Endothelial cell of umbilical vein (primary cell): ENCODE results near the gene PEMT. TPM values are rescaled to one million over a fixed set of nuclear protein-coding genes. Genes with fewer than 3 reads are reported as not detected.

Experiments used
- BruUV-seq: library from RNA; stranded (reverse); fragments of 400-500 nt; replicated peaks from 2 replicates; lab custom pipeline; 2021; lab: Mats Ljungman, UMichigan
- CTCF ChIA-PET: fragments of 300-600, 350-600 bp; sonication (Branson Sonifier 250); formaldehyde crosslinking; loops from one replicate; lab custom pipeline; 2021; ENCODE audit warnings: antibody characterized with exemption, inconsistent platforms; lab: Charles Lee
- POLR2A ChIA-PET: fragments of 300-600, 350-600 bp; sonication (Branson Sonifier 250); formaldehyde crosslinking; loops from one replicate; lab custom pipeline; 2021; ENCODE audit warnings: antibody characterized with exemption, inconsistent platforms; lab: Charles Lee
- DNase-seq: peaks from one replicate; pipeline ENCODE4 v3.0.0-alpha.2; 2011; ENCODE audit warnings: low read depth, low spot score
- FAIRE-seq: peaks from 2 replicates; lab custom pipeline; 2011; peaks lifted over from hg19 to GRCh38; lab: Jason Lieb, UNC
- H2AFZ ChIP-seq: 2 replicates; pipeline ENCODE4 v1.6.0; 2012; ENCODE audit warnings: low read depth, low read length, control low read depth, inconsistent platforms
- H3K27ac ChIP-seq: 2 replicates; pipeline ENCODE4 v1.5.1; 2011; ENCODE audit warnings: low read depth, mild to moderate bottlenecking, control low read depth, low read length, moderate library complexity; ENCODE audit not compliant: insufficient read depth
- H3K27me3 ChIP-seq, 2 experiments: 2 replicates each; pipeline versions ENCODE4 v1.6.0 to v1.6.1; 2011; ENCODE audit warnings: low read length in 2 of 2, mixed read lengths in 1 of 2; ENCODE audit not compliant: control insufficient read depth in 2 of 2, insufficient read depth in 2 of 2
- H3K36me3 ChIP-seq, 2 experiments: 2 replicates in 1 of 2; 3 replicates in 1 of 2; pipeline ENCODE4 v1.5.1; 2011; ENCODE audit warnings: low read length in 2 of 2, mild to moderate bottlenecking in 1 of 2, moderate library complexity in 1 of 2; ENCODE audit not compliant: control insufficient read depth in 2 of 2, insufficient read depth in 2 of 2; ENCODE audit errors: extremely low read depth in 1 of 2
- H3K4me1 ChIP-seq: 3 replicates; pipeline ENCODE4 v1.5.1; 2011; ENCODE audit warnings: mild to moderate bottlenecking, low read length; ENCODE audit not compliant: control insufficient read depth, insufficient read depth; ENCODE audit errors: extremely low read depth
- H3K4me2 ChIP-seq: 2 replicates; pipeline ENCODE4 v1.6.1; 2011; ENCODE audit warnings: low read length, control low read depth, mixed read lengths; ENCODE audit not compliant: insufficient read depth
- H3K4me3 ChIP-seq, 3 experiments: fragments of 200-600 bp in 1 of 3; sonication (generic), shearing (Covaris generic) in 1 of 3; replicated peaks in 1 of 3; 2 replicates each; pipeline ENCODE4 v1.5.1; 2011 to 2016; ENCODE audit warnings: control low read depth in 3 of 3, low read length in 3 of 3, mild to moderate bottlenecking in 2 of 3, inconsistent platforms in 1 of 3, low read depth in 1 of 3, moderate library complexity in 1 of 3; ENCODE audit not compliant: insufficient read depth in 1 of 3
- H3K79me2 ChIP-seq: 2 replicates; pipeline ENCODE4 v1.6.0; 2012; ENCODE audit warnings: low read length, inconsistent platforms; ENCODE audit not compliant: control insufficient read depth, insufficient read depth
- H3K9ac ChIP-seq: replicated peaks from 2 replicates; pipeline ENCODE3; 2011; ENCODE audit warnings: low read length, control low read depth; ENCODE audit not compliant: insufficient read depth; ENCODE audit errors: extremely low read depth
- H3K9me1 ChIP-seq: replicated peaks from 3 replicates; pipeline ENCODE4 v1.6.0; 2011; ENCODE audit warnings: mild to moderate bottlenecking, low read length; ENCODE audit not compliant: control insufficient read depth, insufficient read depth; ENCODE audit errors: extremely low read depth
- H3K9me3 ChIP-seq: replicated peaks from 2 replicates; pipeline ENCODE4 v1.5.1; 2012; ENCODE audit warnings: low read length, inconsistent platforms; ENCODE audit not compliant: control insufficient read depth, insufficient read depth
- H4K20me1 ChIP-seq: replicated peaks from 2 replicates; pipeline ENCODE3; 2011; ENCODE audit warnings: mild to moderate bottlenecking, low read length; ENCODE audit not compliant: control insufficient read depth, insufficient read depth; ENCODE audit errors: extremely low read depth
- EZH2 ChIP-seq: IDR thresholded peaks from 2 replicates; pipeline ENCODE4 v1.6.1; 2012; ENCODE audit warnings: borderline replicate concordance, low read depth, mild to moderate bottlenecking, moderate library complexity, low read length, inconsistent platforms; ENCODE audit not compliant: severe bottlenecking
- FOS ChIP-seq: IDR thresholded peaks from 2 replicates; pipeline ENCODE4 v1.6.1; 2011; ENCODE audit warnings: mild to moderate bottlenecking, low read length, moderate library complexity, borderline replicate concordance; ENCODE audit not compliant: insufficient read depth
- GATA2 ChIP-seq: IDR thresholded peaks from 2 replicates; pipeline ENCODE4 v1.7.0; 2011; ENCODE audit warnings: low read depth, mild to moderate bottlenecking, moderate library complexity, mixed read lengths, low read length; ENCODE audit not compliant: insufficient read length, insufficient read depth
- JUN ChIP-seq: IDR thresholded peaks from 2 replicates; pipeline ENCODE4 v1.6.1; 2011; ENCODE audit warnings: borderline replicate concordance, low read depth; ENCODE audit not compliant: insufficient read length, insufficient read depth
- POLR2A ChIP-seq: IDR thresholded peaks from 2 replicates; pipeline ENCODE4 v1.6.1; 2012; ENCODE audit warnings: low read depth, mild to moderate bottlenecking, control low read depth, low read length
- POLR2AphosphoS5 ChIP-seq: IDR thresholded peaks from 2 replicates; pipeline ENCODE4 v1.6.1; 2012; ENCODE audit warnings: low read depth, mild to moderate bottlenecking, control low read depth, low read length, moderate library complexity; ENCODE audit not compliant: insufficient read depth
- dilution Hi-C: fragments of 300-500 bp; cut with MboI; formaldehyde crosslinking; loops from one replicate; pipeline ENCODE4 v1.15.0; 2019; ENCODE audit warnings: low sequenced_read_pairs; ENCODE audit not compliant: extremely low pct_ligation_motif_present
- intact Hi-C: fragments of 100-400 bp; cut with micrococcal nuclease; formaldehyde crosslinking; loops from one replicate; pipeline ENCODE4 v1.10.0; 2022
- polyA plus RNA-seq, 4 experiments: library from polyadenylated mRNA; depleted of rRNA in 3 of 4; stranded (reverse) in 3 of 4; unstranded in 1 of 4; fragments of >200 nt; gene quantifications; 2 replicates each; pipeline versions ENCODE4 v1.2.1 to v1.2.3, GENCODE V29; 2011 to 2012; ENCODE audit warnings: missing spikeins in 1 of 4
- total RNA-seq: library from RNA; stranded (reverse); gene quantifications from 2 replicates; pipeline ENCODE4 v1.2.3, GENCODE V29; 2021
- TF ChIP-seq, protein P1 (sequence below): IDR thresholded peaks from 2 replicates; pipeline ENCODE4 v1.6.1; 2011; ENCODE audit not compliant: insufficient read depth, insufficient read length

The PEMT gene
- total and polyA plus RNA-seq, 2 donors (not counting 3 experiments of a cell fraction or from before 2014, with no cell fraction given), result 35.1 to 58.4 TPM

- H3K4me1 ChIP-seq, result peaks cover 9% of the 10 kb centered on the region
- ChIA-PET POLR2A (interaction anchor here (0.5 to 2.6 kb wide), 3 partner anchors 25 to 174 kb away, joined by 3 to 11 read pairs (median 6); partner anchors contain the start of gene RASD1), CTCF (interaction anchor here (2.8 to 3.5 kb wide), 3 partner anchors 22 to 94 kb away, joined by 12 to 17 read pairs (median 15); no protein-coding TSS in a partner anchor)
- H2AFZ ChIP-seq, result peak overlapping the region; percentile 75
- no peaks in the 10 kb centered on the region for H4K20me1 ChIP-seq
- dilution Hi-C loops, result no loop called here
- BruUV-seq, result TSS peak; percentile 40
- DNase-seq (no peak), FAIRE-seq (no peak)
- H3K9me3 ChIP-seq, result no peaks in the 10 kb centered on the region
- H3K79me2 ChIP-seq, result peaks cover 8% of the 10 kb centered on the region
- TF ChIP-seq, protein P1, sequence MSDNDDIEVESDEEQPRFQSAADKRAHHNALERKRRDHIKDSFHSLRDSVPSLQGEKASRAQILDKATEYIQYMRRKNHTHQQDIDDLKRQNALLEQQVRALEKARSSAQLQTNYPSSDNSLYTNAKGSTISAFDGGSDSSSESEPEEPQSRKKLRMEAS, result no peak
- TF ChIP-seq POLR2AphosphoS5 (no peak), POLR2A (peak; percentile 46), EZH2 (no peak), FOS (no peak), GATA2 (no peak), JUN (no peak)
- no peaks in the 10 kb centered on the region for H3K9me1 ChIP-seq
- no peaks in the 10 kb centered on the region for H3K27me3 ChIP-seq
- intact Hi-C loops, result loop anchor here (1.0 kb wide), 1 partner anchor 95 kb away; the partner anchor contains the start of gene RASD1
- peak overlapping the region; percentile 24 to 95 (median 70) for H3K4me3 ChIP-seq
- peak overlapping the region; percentile 72 for H3K9ac ChIP-seq
- peak overlapping the region; percentile 61 for H3K4me2 ChIP-seq
- no peaks in the 10 kb centered on the region for H3K36me3 ChIP-seq
- peak overlapping the region; percentile 27 for H3K27ac ChIP-seq
These were observed 589 bp downstream of the PEMT start for GRCh38 chr17:17590883-17591354.
